Esophagus squamous epithelium (tissue), 5 donors: ENCODE results near the gene TRNAU1AP. TPM values are rescaled to one million over a fixed set of nuclear protein-coding genes. Genes with fewer than 3 reads are reported as not detected.

Experiments
- DNase-seq: peaks from one replicate; lab custom pipeline; 2025; lab: John Stamatoyannopoulos, UW
- H3K27ac ChIP-seq, 4 donors: fragments of 200-600 bp; sonication (generic); one replicate each; pipeline ENCODE4 v1.5.1; 2016 to 2019; ENCODE audit warnings: mild to moderate bottlenecking in 1 of 4
- H3K27me3 ChIP-seq, 4 donors: fragments of 200-600 bp; sonication (generic); 1 replicate in 3 of 4; 2 replicates in 1 of 4; pipeline versions ENCODE4 v1.5.1 to v1.6.0; 2017 to 2021; ENCODE audit warnings: antibody characterized with exemption in 1 of 4
- H3K36me3 ChIP-seq, 3 donors: fragments of 200-600 bp; sonication (generic); one replicate each; pipeline ENCODE4 v1.5.1; 2016 to 2019
- H3K4me1 ChIP-seq, 3 donors: fragments of 200-600 bp; sonication (generic); one replicate each; pipeline ENCODE4 v1.5.1; 2017 to 2019
- H3K4me3 ChIP-seq, 4 donors: fragments of 200-600 bp; sonication (generic); 1 replicate in 3 of 4; 2 replicates in 1 of 4; pipeline ENCODE4 v1.5.1; 2016 to 2019; ENCODE audit warnings: mild to moderate bottlenecking in 2 of 4, moderate library complexity in 1 of 4
- H3K9me3 ChIP-seq, 3 donors: fragments of 200-600 bp; sonication (generic); one replicate each; pipeline ENCODE4 v1.5.1; 2016 to 2019
- CTCF ChIP-seq, 6 experiments: fragments of 450-650 bp in 4 of 6; fragments of 200-600 bp in 2 of 6; sonication (generic) in 2 of 6; IDR thresholded peaks; one replicate each; pipeline ENCODE4 v1.5.1; 2016 to 2019; ENCODE audit warnings: antibody characterized with exemption in 6 of 6, mild to moderate bottlenecking in 4 of 6, moderate library complexity in 4 of 6
- POLR2A ChIP-seq, 4 donors: fragments of 450-650 bp; IDR thresholded peaks; one replicate each; pipeline ENCODE4 v1.6.1; 2017; ENCODE audit warnings: antibody characterized with exemption in 4 of 4, mild to moderate bottlenecking in 4 of 4, moderate library complexity in 3 of 4
- WGBS, 2 donors: methylation state at CpG; one replicate each; pipeline ENCODE4 v1.1.5; 2018; 5-methylcytosine and 5-hydroxymethylcytosine counted together
- intact Hi-C: fragments of 100-400 bp; cut with DNase I; formaldehyde crosslinking; loops from one replicate; pipeline ENCODE4 v1.15.0; 2022
- total RNA-seq, 4 donors: library from RNA; depleted of rRNA; stranded (reverse); fragments of >200 nt; gene quantifications; one replicate each; pipeline ENCODE4 v1.1.0, GENCODE V29; 2016
- donor health status: DM: yes; HTN: yes; CAD: no.

The TRNAU1AP gene
- total RNA-seq, 4 donors from 2014 or later: 12.4 to 21.4 (median 16.4) TPM

GRCh38 chr1:28602536-28603439 is 49.9 kb downstream of the TRNAU1AP start:
- no peak overlapping the region for H3K27ac ChIP-seq
- TF ChIP-seq CTCF (IDR thresholded peaks at IDR 0.05): peak; percentile 37 to 72 (median 64)
- no peak for TF ChIP-seq POLR2A (IDR thresholded peaks at IDR 0.05)
- WGBS, 2 donors: 66 to 67% methylated on average over 13 to 14 of the region's 15 CpGs

GRCh38 chr1:28604411-28604810 is 51.5 kb downstream of the TRNAU1AP start:
- Histone ChIP-seq H3K4me1 (peaks cover 0 to 15% (median 5%) of the 10 kb centered on the region in 3 donors), H3K36me3 (peaks cover 16 to 81% (median 22%) of the 10 kb centered on the region in 3 donors), H3K9me3 (no peaks in the 10 kb centered on the region), H3K4me3 (no peak overlapping the region), H3K27ac (no peak overlapping the region), H3K27me3 (no peaks in the 10 kb centered on the region)
- intact Hi-C loops: loop anchor here (5.0 to 10.0 kb wide), 2 partner anchors 82 to 200 kb away; no protein-coding TSS in a partner anchor
- no peak for TF ChIP-seq POLR2A (IDR thresholded peaks at IDR 0.05)
- no peak for TF ChIP-seq CTCF (IDR thresholded peaks at IDR 0.05)
- no peak for DNase-seq
- 89 to 90% methylated on average over 3 to 5 of the region's 5 CpGs for WGBS, 2 donors

More at GRCh38 chr1:28602536-28603439, 49.9 kb downstream of the TRNAU1AP start:
- no peak for DNase-seq
- H3K4me3 ChIP-seq: no peak overlapping the region
- H3K9me3 ChIP-seq: no peaks in the 10 kb centered on the region
- peaks cover 0 to 15% (median 5%) of the 10 kb centered on the region in 3 donors for H3K4me1 ChIP-seq
- peaks cover 16 to 65% (median 22%) of the 10 kb centered on the region in 3 donors for H3K36me3 ChIP-seq
- H3K27me3 ChIP-seq: no peaks in the 10 kb centered on the region
- intact Hi-C loops: loop anchor here (5.0 to 10.0 kb wide), 2 partner anchors 80 to 198 kb away; no protein-coding TSS in a partner anchor

GRCh38 chr1:28604962-28605361 is 52.1 kb downstream of the TRNAU1AP start:
- H3K36me3 ChIP-seq: peaks cover 16 to 87% (median 22%) of the 10 kb centered on the region in 3 donors
- DNase-seq: no peak

GRCh38 chr1:28606771-28607170 is 53.9 kb downstream of the TRNAU1AP start:
- TF ChIP-seq POLR2A (IDR thresholded peaks at IDR 0.05) (no peak), CTCF (IDR thresholded peaks at IDR 0.05) (no peak)
- intact Hi-C loops: loop anchor here (10.0 kb wide), 1 partner anchor 202 kb away; no protein-coding TSS in a partner anchor
- Histone ChIP-seq H3K27ac (no peak overlapping the region), H3K9me3 (no peaks in the 10 kb centered on the region), H3K4me1 (peaks cover 0 to 9% (median 3%) of the 10 kb centered on the region in 3 donors), H3K4me3 (no peak overlapping the region), H3K27me3 (no peaks in the 10 kb centered on the region), H3K36me3 (peaks cover 16 to 95% (median 32%) of the 10 kb centered on the region in 3 donors)
- WGBS, 2 donors: 83 to 93% methylated on average over 2 of the region's 2 CpGs
- no peak for DNase-seq

More at GRCh38 chr1:28604962-28605361, 52.1 kb downstream of the TRNAU1AP start:
- no peaks in the 10 kb centered on the region for H3K9me3 ChIP-seq
- peaks cover 0 to 15% (median 5%) of the 10 kb centered on the region in 3 donors for H3K4me1 ChIP-seq
- intact Hi-C loops: loop anchor here (5.0 to 10.0 kb wide), 2 partner anchors 83 to 200 kb away; no protein-coding TSS in a partner anchor
- no peaks in the 10 kb centered on the region for H3K27me3 ChIP-seq
- no peak overlapping the region for H3K27ac ChIP-seq
- TF ChIP-seq POLR2A (IDR thresholded peaks at IDR 0.05) (no peak), CTCF (IDR thresholded peaks at IDR 0.05) (no peak)
- no peak overlapping the region for H3K4me3 ChIP-seq
- WGBS, 2 donors: 85 to 91% methylated on average over 4 to 6 of the region's 6 CpGs

- TF ChIP-seq CTCF (IDR thresholded peaks at IDR 0.05): no peak
- TF ChIP-seq POLR2A (IDR thresholded peaks at IDR 0.05): no peak
- H3K27me3 ChIP-seq: no peaks in the 10 kb centered on the region
- 85 to 90% methylated on average over 5 of the region's 5 CpGs for WGBS, 2 donors
- no peak for DNase-seq
- H3K27ac ChIP-seq: no peak overlapping the region
- H3K9me3 ChIP-seq: no peaks in the 10 kb centered on the region
- intact Hi-C loops: no loop called here
- H3K36me3 ChIP-seq: peaks cover 7 to 100% (median 32%) of the 10 kb centered on the region in 3 donors
- H3K4me1 ChIP-seq: no peaks in the 10 kb centered on the region
- H3K4me3 ChIP-seq: no peak overlapping the region
These were observed 60.3 kb downstream of the TRNAU1AP start for GRCh38 chr1:28613175-28613574.
